Natural killer cell (primary cell): ENCODE measurements around the gene HYAL3. TPM values are rescaled to one million over a fixed set of nuclear protein-coding genes. Genes with fewer than 3 reads are reported as not detected.

ENCODE experiments used
- ATAC-seq, 3 donors: fragments of 150-1000 bp in 2 of 3; fragments of 200-7000 bp in 1 of 3; cut with Tn5 transposase; 1 replicate in 1 of 3; 2 replicates in 2 of 3; pipeline ENCODE4 v1.10.0; 2021; ENCODE audit warnings: mild to moderate bottlenecking in 2 of 3, moderate library complexity in 2 of 3
- DNase-seq, 2 donors: peaks; one replicate each; pipeline versions ENCODE4 v3.0.0 to v3.0.0-alpha.2; 2013 to 2021; ENCODE audit warnings: mixed read lengths in 1 of 2
- H3K27ac ChIP-seq: one replicate; pipeline ENCODE4 v1.5.1; 2013; ENCODE audit warnings: mild to moderate bottlenecking, low read length
- H3K27me3 ChIP-seq: one replicate; pipeline ENCODE4 v1.6.1; 2013; ENCODE audit warnings: low read length; ENCODE audit not compliant: control insufficient read depth, insufficient read depth
- H3K36me3 ChIP-seq: one replicate; pipeline ENCODE4 v1.6.1; 2013; ENCODE audit warnings: low read length; ENCODE audit not compliant: control insufficient read depth, insufficient read depth
- H3K4me1 ChIP-seq: one replicate; pipeline ENCODE4 v1.6.1; 2013; ENCODE audit warnings: low read length; ENCODE audit not compliant: control insufficient read depth, insufficient read depth
- H3K4me3 ChIP-seq: one replicate; pipeline ENCODE4 v1.5.1; 2013; ENCODE audit warnings: low read length
- H3K9me3 ChIP-seq: one replicate; pipeline ENCODE4 v1.6.1; 2013; ENCODE audit warnings: low read length; ENCODE audit not compliant: control insufficient read depth, insufficient read depth
- H3K27ac Mint-ChIP-seq, 2 donors: one replicate each; pipeline ENCODE4 v1.8.0; 2022; ENCODE audit warnings: mild to moderate bottlenecking in 2 of 2, mixed read lengths in 2 of 2, moderate library complexity in 1 of 2
- H3K27me3 Mint-ChIP-seq, 2 donors: one replicate each; pipeline ENCODE4 v1.8.0; 2022; ENCODE audit warnings: low read depth in 2 of 2, mixed read lengths in 2 of 2
- H3K36me3 Mint-ChIP-seq: one replicate; pipeline ENCODE4 v1.8.0; 2022; ENCODE audit warnings: mixed read lengths
- H3K4me1 Mint-ChIP-seq, 2 donors: one replicate each; pipeline ENCODE4 v1.8.0; 2022; ENCODE audit warnings: mixed read lengths in 2 of 2
- H3K4me3 Mint-ChIP-seq: one replicate; pipeline ENCODE4 v1.8.0; 2022; ENCODE audit warnings: mild to moderate bottlenecking, moderate library complexity, mixed read lengths
- H3K9me3 Mint-ChIP-seq, 2 donors: one replicate each; pipeline ENCODE4 v1.8.0; 2022; ENCODE audit warnings: mixed read lengths in 2 of 2
- CTCF ChIP-seq: fragments of 200-600 bp; IDR thresholded peaks from one replicate; pipeline ENCODE4 v1.8.0; 2022; ENCODE audit warnings: antibody characterized with exemption
- WGBS: methylation state at CpG from one replicate; pipeline ENCODE4 v1.1.7; 2013; ENCODE audit warnings: missing lambda C conversion rate; ENCODE audit not compliant: insufficient coverage; 5-methylcytosine and 5-hydroxymethylcytosine counted together
- intact Hi-C: fragments of 100-400 bp; cut with micrococcal nuclease; formaldehyde crosslinking; loops from one replicate; pipeline ENCODE4 v1.14.2; 2022
- total RNA-seq, 4 donors: library from RNA; stranded (reverse); fragments of 120-200 nt in 1 of 4; gene quantifications; one replicate each; pipeline versions ENCODE4 v1.2.3 to v1.2.4, GENCODE V29; 2013 to 2022

The HYAL3 gene
- total RNA-seq, 3 donors from 2014 or later (not counting 1 experiment from before 2014, with no cell fraction given) = 0.93 to 2.0 (median 1.2) TPM

DNA sequence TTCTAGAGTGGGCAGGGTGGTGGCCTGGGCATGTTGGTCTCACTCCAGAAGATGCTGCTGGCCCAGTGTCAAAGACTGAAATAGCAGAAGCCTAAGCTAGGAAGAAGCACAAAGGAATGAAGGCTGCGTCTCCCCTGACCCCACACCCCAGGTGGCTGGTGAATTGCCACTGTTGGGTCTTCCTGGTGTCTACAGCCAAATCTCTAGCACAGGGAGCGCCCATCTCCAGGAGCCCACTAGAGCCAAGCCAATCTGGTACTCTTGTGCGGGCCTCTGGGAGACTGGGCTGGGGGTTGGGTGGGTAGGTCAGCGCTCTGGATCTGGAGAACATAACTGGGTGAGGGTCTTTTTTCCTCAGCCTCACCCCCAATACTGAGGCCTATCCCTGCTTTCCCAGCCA is 27.9 kb upstream of the HYAL3 start:
- H3K36me3 ChIP-seq = peaks cover 37% of the 10 kb centered on the region
- Mint-ChIP-seq H3K27me3 (no peaks in the 10 kb centered on the region), H3K27ac (peak overlapping the region; percentile 85 to 87), H3K9me3 (no peaks in the 10 kb centered on the region), H3K4me3 (peak overlapping the region; percentile 85), H3K36me3 (no peaks in the 10 kb centered on the region), H3K4me1 (peaks cover 10 to 38% of the 10 kb centered on the region in 2 donors)
- peaks cover 38% of the 10 kb centered on the region for H3K4me1 ChIP-seq
- no peaks in the 10 kb centered on the region for H3K27me3 ChIP-seq
- no peak overlapping the region for H3K4me3 ChIP-seq
- no peak overlapping the region for H3K27ac ChIP-seq
- no peak for TF ChIP-seq CTCF
- intact Hi-C loops = no loop called here
- no peaks in the 10 kb centered on the region for H3K9me3 ChIP-seq
- no peak for DNase-seq
- no peak for ATAC-seq
- 98% methylated on average over 3 of the region's 4 CpGs for WGBS

- DNase-seq = no peak
- Histone ChIP-seq H3K4me3 (no peak overlapping the region), H3K9me3 (no peaks in the 10 kb centered on the region), H3K4me1 (peaks cover 38% of the 10 kb centered on the region), H3K36me3 (peaks cover 28% of the 10 kb centered on the region), H3K27ac (no peak overlapping the region), H3K27me3 (no peaks in the 10 kb centered on the region)
- no peak for TF ChIP-seq CTCF
- intact Hi-C loops = no loop called here
- peak overlapping the region; percentile 17 for H3K4me3 Mint-ChIP-seq
- H3K36me3 Mint-ChIP-seq = no peaks in the 10 kb centered on the region
- H3K27ac Mint-ChIP-seq = no peak overlapping the region
- peaks cover 10 to 36% of the 10 kb centered on the region in 2 donors for H3K4me1 Mint-ChIP-seq
- no peaks in the 10 kb centered on the region for H3K27me3 Mint-ChIP-seq
- WGBS = 86% methylated on average over 8 of the region's 8 CpGs
- H3K9me3 Mint-ChIP-seq = no peaks in the 10 kb centered on the region
- no peak for ATAC-seq
Observed at GRCh38 chr3:50326182-50326541, 27.0 kb upstream of the HYAL3 start.

DNA sequence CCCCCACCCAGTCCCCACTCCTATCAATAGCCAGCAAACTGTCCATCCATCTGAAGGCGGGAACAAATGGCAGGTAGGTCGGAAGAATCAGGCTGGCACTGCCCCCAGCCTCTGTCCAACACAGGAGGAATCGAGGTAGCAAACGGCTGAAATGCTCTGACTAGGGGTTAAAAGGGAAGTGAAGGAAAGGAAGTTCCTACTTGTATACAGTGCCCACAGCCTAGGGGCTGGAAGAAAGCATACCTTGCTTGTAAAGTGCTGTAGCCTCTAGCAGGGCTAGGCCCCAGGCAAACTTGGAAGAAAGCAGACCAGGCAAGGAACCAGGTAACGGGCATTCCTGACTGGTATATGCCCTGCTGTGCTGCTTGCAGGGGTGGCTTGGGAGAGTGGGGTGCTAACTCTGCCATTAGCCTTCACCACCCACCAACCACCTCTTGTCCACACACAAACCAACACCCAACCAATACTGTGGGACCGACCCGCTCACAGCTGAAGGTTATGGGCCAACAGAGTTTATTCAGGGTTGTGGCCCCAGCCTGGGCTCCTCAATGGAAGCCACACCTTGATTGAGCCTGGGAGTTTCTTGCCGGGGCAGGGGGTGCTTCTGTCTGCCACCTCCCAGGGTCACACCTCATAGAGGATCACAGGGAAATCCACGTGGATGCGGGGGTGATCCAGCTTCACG is 26.4 kb upstream of the HYAL3 start:
- no peaks in the 10 kb centered on the region for H3K27me3 Mint-ChIP-seq
- H3K27ac Mint-ChIP-seq = no peak overlapping the region
- H3K4me1 Mint-ChIP-seq = peaks cover 10 to 39% of the 10 kb centered on the region in 2 donors
- no peaks in the 10 kb centered on the region for H3K36me3 Mint-ChIP-seq
- Histone ChIP-seq H3K4me3 (no peak overlapping the region), H3K27ac (no peak overlapping the region), H3K27me3 (no peaks in the 10 kb centered on the region), H3K36me3 (peaks cover 22% of the 10 kb centered on the region), H3K4me1 (peaks cover 41% of the 10 kb centered on the region), H3K9me3 (no peaks in the 10 kb centered on the region)
- H3K9me3 Mint-ChIP-seq = no peaks in the 10 kb centered on the region
- H3K4me3 Mint-ChIP-seq = no peak overlapping the region
- DNase-seq (no peak), ATAC-seq (no peak)
- TF ChIP-seq CTCF = no peak
- 94% methylated on average over 11 of the region's 11 CpGs for WGBS
- intact Hi-C loops = no loop called here

- 100% methylated on average over 1 of the region's 2 CpGs for WGBS
- no peaks in the 10 kb centered on the region for H3K27me3 ChIP-seq
- H3K4me1 ChIP-seq = peaks cover 46% of the 10 kb centered on the region
- H3K9me3 Mint-ChIP-seq = no peaks in the 10 kb centered on the region
- H3K4me1 Mint-ChIP-seq = peaks cover 10 to 44% of the 10 kb centered on the region in 2 donors
- peak overlapping the region; percentile 38 to 52 for H3K27ac Mint-ChIP-seq
- H3K36me3 ChIP-seq = peaks cover 17% of the 10 kb centered on the region
- DNase-seq (no peak), ATAC-seq (no peak)
- no peaks in the 10 kb centered on the region for H3K27me3 Mint-ChIP-seq
- H3K27ac ChIP-seq = no peak overlapping the region
- peak overlapping the region; percentile 28 for H3K4me3 Mint-ChIP-seq
- H3K36me3 Mint-ChIP-seq = no peaks in the 10 kb centered on the region
- no peaks in the 10 kb centered on the region for H3K9me3 ChIP-seq
- TF ChIP-seq CTCF = no peak
- no peak overlapping the region for H3K4me3 ChIP-seq
- intact Hi-C loops = no loop called here
Observed at GRCh38 chr3:50325113-50325480, 25.9 kb upstream of the HYAL3 start.
